WERI-Rb-1 (cell line): ENCODE data around the gene PIK3R1.

ENCODE experiments used
- DNase-seq: peaks from one replicate; pipeline ENCODE4 v3.0.0-alpha.2; 2020
- H3K27ac ChIP-seq: fragments of 250-450 bp; sonication (Bioruptor Pico); 2 replicates; pipeline ENCODE4 v1.5.1; 2020; ENCODE audit warnings: mild to moderate bottlenecking, moderate library complexity
- H3K27me3 ChIP-seq: fragments of 250-450 bp; sonication (Bioruptor Pico); 2 replicates; pipeline ENCODE4 v1.5.1; 2021; ENCODE audit warnings: mild to moderate bottlenecking, low read depth, moderate library complexity; ENCODE audit not compliant: insufficient read depth, severe bottlenecking
- H3K36me3 ChIP-seq: fragments of 250-450 bp; sonication (Bioruptor Pico); 2 replicates; pipeline ENCODE4 v1.5.1; 2020; ENCODE audit warnings: mild to moderate bottlenecking, moderate library complexity
- H3K4me3 ChIP-seq: 2 replicates; pipeline ENCODE4 v1.5.1; 2011; ENCODE audit warnings: low read depth, mild to moderate bottlenecking, control low read depth, low read length
- H3K9me3 ChIP-seq: fragments of 250-450 bp; sonication (Bioruptor Pico); 2 replicates; pipeline ENCODE4 v1.5.1; 2021; ENCODE audit warnings: mild to moderate bottlenecking, moderate library complexity; ENCODE audit not compliant: severe bottlenecking
- CTCF ChIP-seq: IDR thresholded peaks from 2 replicates; pipeline ENCODE4 v1.5.1; 2011; ENCODE audit warnings: low read depth, mild to moderate bottlenecking, control low read depth, inconsistent platforms, low read length

PIK3R1 gene

GRCh38 chr5:68298479-68298878 is 82.9 kb downstream of the PIK3R1 start:
- no peaks in the 10 kb centered on the region for H3K27me3 ChIP-seq
- TF ChIP-seq CTCF, result no peak
- peaks cover 40% of the 10 kb centered on the region for H3K36me3 ChIP-seq

GRCh38 chr5:68299105-68299504 is 83.5 kb downstream of the PIK3R1 start:
- peaks cover 37% of the 10 kb centered on the region for H3K36me3 ChIP-seq
- no peaks in the 10 kb centered on the region for H3K27me3 ChIP-seq
- no peak overlapping the region for H3K27ac ChIP-seq
- H3K4me3 ChIP-seq, result no peak overlapping the region
- H3K9me3 ChIP-seq, result no peaks in the 10 kb centered on the region
- DNase-seq, result no peak
- no peak for TF ChIP-seq CTCF

More at GRCh38 chr5:68298479-68298878, 82.9 kb downstream of the PIK3R1 start:
- H3K9me3 ChIP-seq, result no peaks in the 10 kb centered on the region
- no peak overlapping the region for H3K4me3 ChIP-seq
- no peak for DNase-seq
- H3K27ac ChIP-seq, result no peak overlapping the region

- Histone ChIP-seq H3K9me3 (no peaks in the 10 kb centered on the region), H3K27me3 (no peaks in the 10 kb centered on the region), H3K4me3 (no peak overlapping the region), H3K27ac (no peak overlapping the region), H3K36me3 (peaks cover 33% of the 10 kb centered on the region)
- no peak for DNase-seq
- no peak for TF ChIP-seq CTCF
Measured at GRCh38 chr5:68299575-68299974, 84.0 kb downstream of the PIK3R1 start.

GRCh38 chr5:68303038-68303738 is 87.6 kb downstream of the PIK3R1 start:
- no peaks in the 10 kb centered on the region for H3K27me3 ChIP-seq
- no peak overlapping the region for H3K4me3 ChIP-seq
- DNase-seq, result no peak
- H3K27ac ChIP-seq, result no peak overlapping the region
- no peaks in the 10 kb centered on the region for H3K9me3 ChIP-seq
- no peak for TF ChIP-seq CTCF
- H3K36me3 ChIP-seq, result no peaks in the 10 kb centered on the region

- Histone ChIP-seq H3K27ac (no peak overlapping the region), H3K36me3 (no peaks in the 10 kb centered on the region), H3K9me3 (no peaks in the 10 kb centered on the region), H3K27me3 (no peaks in the 10 kb centered on the region), H3K4me3 (no peak overlapping the region)
- TF ChIP-seq CTCF, result no peak
- no peak for DNase-seq
Measured at GRCh38 chr5:68303754-68304420, 88.3 kb downstream of the PIK3R1 start.
